HepG2 (cell line): ENCODE results near the gene CCM2. TPM values are rescaled to one million over a fixed set of nuclear protein-coding genes. Genes with fewer than 3 reads are reported as not detected.

Experiments
- BCL6 ChIP-seq: IDR thresholded peaks from 2 replicates; pipeline ENCODE4 v1.6.1; 2016; ENCODE audit warnings: missing genetic modification reagents, missing compliant biosample characterization
- ETV5 ChIP-seq: IDR thresholded peaks from 2 replicates; pipeline ENCODE4 v1.6.1; 2018; ENCODE audit warnings: missing biosample characterization, missing genetic modification reagents, inconsistent platforms, borderline replicate concordance
- GABPA ChIP-seq, 2 experiments: IDR thresholded peaks; 2 replicates each; pipeline ENCODE4 v1.6.1; 2011 to 2016; ENCODE audit warnings: low read depth in 2 of 2, low read length in 1 of 2, missing biosample characterization in 1 of 2, missing genetic modification characterization in 1 of 2
- HCFC1 ChIP-seq: fragments of 150-350 bp; IDR thresholded peaks from 2 replicates; pipeline ENCODE4 v1.6.1; 2014; ENCODE audit warnings: low read depth, low read length
- NR1H2 ChIP-seq: sonication (generic); formaldehyde crosslinking; IDR thresholded peaks from 2 replicates; pipeline ENCODE4 v1.8.1; 2022; ENCODE audit warnings: low read depth, missing genetic modification reagents, borderline replicate concordance
- PITX1 ChIP-seq: sonication (generic); formaldehyde crosslinking; IDR thresholded peaks from 2 replicates; pipeline ENCODE4 v1.5.1; 2020; ENCODE audit warnings: mild to moderate bottlenecking, missing genetic modification reagents
- POLR2G ChIP-seq: fragments of 200-400 bp; formaldehyde crosslinking; IDR thresholded peaks from 2 replicates; pipeline ENCODE4 v1.6.1; 2018; ENCODE audit warnings: mild to moderate bottlenecking, low read depth, low read length, moderate library complexity
- TEAD3 ChIP-seq: optimal IDR thresholded peaks from 2 replicates; pipeline ENCODE3; 2016; ENCODE audit warnings: borderline replicate concordance
- ZBTB1 ChIP-seq: sonication (generic); formaldehyde crosslinking; IDR thresholded peaks from 2 replicates; pipeline ENCODE4 v1.4.0; 2020; ENCODE audit warnings: missing genetic modification reagents, borderline replicate concordance
- ZNF430 ChIP-seq: sonication (generic); formaldehyde crosslinking; IDR thresholded peaks from 2 replicates; pipeline ENCODE4 v1.9.0; 2021; ENCODE audit warnings: mild to moderate bottlenecking, missing genetic modification reagents
- ZNF501 ChIP-seq: sonication (generic); formaldehyde crosslinking; IDR thresholded peaks from 2 replicates; pipeline ENCODE4 v1.5.1; 2020; ENCODE audit warnings: mild to moderate bottlenecking, moderate library complexity, missing genetic modification reagents
- ZNF564 ChIP-seq: sonication (generic); formaldehyde crosslinking; IDR thresholded peaks from 2 replicates; pipeline ENCODE4 v1.8.1; 2023; ENCODE audit warnings: mild to moderate bottlenecking, missing genetic modification reagents
- polyA plus RNA-seq, 8 experiments: library from polyadenylated mRNA; depleted of rRNA in 3 of 8; stranded (reverse) in 7 of 8; unstranded in 1 of 8; fragments of >200 nt; fragmentation: Illumina TruSeq in 4 of 8; extraction: Trizol in 4 of 8; gene quantifications; 2 replicates each; pipeline versions ENCODE4 v1.2.1 to v1.2.3, GENCODE V29; 2011 to 2016; ENCODE audit warnings: low read depth in 4 of 8, missing spikeins in 1 of 8, mixed read lengths in 1 of 8; ENCODE audit not compliant: insufficient read depth in 1 of 8
- total RNA-seq, 5 experiments: library from RNA; depleted of rRNA; stranded (reverse); fragments of >200 nt; fragmentation: Illumina TruSeq; extraction: Trizol; gene quantifications; 2 replicates each; pipeline ENCODE4 v1.2.3, GENCODE V29; 2016; ENCODE audit warnings: low read depth in 1 of 5
- TF ChIP-seq, protein P1 (sequence below): sonication (generic); formaldehyde crosslinking; IDR thresholded peaks from 2 replicates; pipeline ENCODE4 v1.4.0; 2020; ENCODE audit warnings: missing genetic modification reagents, borderline replicate concordance
- TF ChIP-seq, protein P2 (sequence below): IDR thresholded peaks from 2 replicates; pipeline ENCODE4 v1.6.1; 2018; ENCODE audit warnings: missing genetic modification reagents, mild to moderate bottlenecking, missing compliant biosample characterization
- TF ChIP-seq, protein P3 (sequence below): sonication (generic); formaldehyde crosslinking; IDR thresholded peaks from 2 replicates; pipeline ENCODE4 v1.9.0; 2021; ENCODE audit warnings: missing genetic modification reagents, borderline replicate concordance
- TF ChIP-seq, protein P4 (sequence below): sonication (generic); formaldehyde crosslinking; conservative IDR thresholded peaks from 2 replicates; pipeline ENCODE4 v1.4.0; 2020; ENCODE audit warnings: mild to moderate bottlenecking, missing genetic modification reagents, moderate library complexity

Gene CCM2
- total and polyA plus RNA-seq, 2 of the 13 experiments (the other 11 are each of a cell fraction or from before 2014, with no cell fraction given) = 13.7 to 15.8 TPM

DNA sequence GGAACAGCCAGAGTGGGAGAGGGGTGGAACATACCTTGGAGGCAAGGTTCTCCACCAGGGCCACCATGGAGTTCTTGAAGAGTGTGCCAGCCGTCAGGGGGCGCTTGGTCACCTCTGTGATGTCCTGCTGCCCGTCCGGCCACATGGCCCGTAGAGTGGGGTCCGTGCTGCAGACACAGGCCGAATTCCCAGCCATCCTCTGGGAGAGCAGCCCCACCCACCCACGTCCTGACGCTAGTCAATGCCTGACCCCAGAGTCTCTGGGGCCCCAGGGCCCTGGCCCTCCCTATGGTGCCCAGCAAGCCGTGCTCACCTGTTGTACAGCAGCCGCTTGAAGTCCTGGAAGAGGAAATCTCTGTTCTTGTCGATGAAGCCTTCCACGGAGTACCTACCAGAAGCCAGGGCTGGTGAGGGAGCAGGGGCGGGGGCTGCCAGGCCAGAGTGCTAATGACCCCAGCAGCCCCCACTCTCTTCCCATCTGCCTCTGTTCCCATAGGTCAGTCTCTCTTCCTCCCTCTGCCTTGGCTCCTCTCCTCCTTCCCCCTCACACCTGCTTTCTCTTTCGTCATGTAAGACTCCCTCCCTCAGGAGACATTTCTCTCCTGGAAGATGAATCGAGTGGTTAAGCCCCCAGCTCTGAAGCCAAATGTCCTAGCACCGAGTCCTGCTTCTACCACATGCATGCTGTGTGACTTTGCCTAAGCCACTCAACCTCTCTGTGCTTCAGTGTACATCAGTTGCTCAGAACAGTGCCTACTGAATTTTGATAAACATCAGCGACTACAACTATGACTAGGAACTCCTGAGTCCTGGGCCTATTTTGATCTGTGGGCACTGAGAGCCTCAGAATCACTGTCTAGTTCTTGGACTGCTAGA is 32.2 kb upstream of the CCM2 start (continued):
- TF ChIP-seq, protein P1, sequence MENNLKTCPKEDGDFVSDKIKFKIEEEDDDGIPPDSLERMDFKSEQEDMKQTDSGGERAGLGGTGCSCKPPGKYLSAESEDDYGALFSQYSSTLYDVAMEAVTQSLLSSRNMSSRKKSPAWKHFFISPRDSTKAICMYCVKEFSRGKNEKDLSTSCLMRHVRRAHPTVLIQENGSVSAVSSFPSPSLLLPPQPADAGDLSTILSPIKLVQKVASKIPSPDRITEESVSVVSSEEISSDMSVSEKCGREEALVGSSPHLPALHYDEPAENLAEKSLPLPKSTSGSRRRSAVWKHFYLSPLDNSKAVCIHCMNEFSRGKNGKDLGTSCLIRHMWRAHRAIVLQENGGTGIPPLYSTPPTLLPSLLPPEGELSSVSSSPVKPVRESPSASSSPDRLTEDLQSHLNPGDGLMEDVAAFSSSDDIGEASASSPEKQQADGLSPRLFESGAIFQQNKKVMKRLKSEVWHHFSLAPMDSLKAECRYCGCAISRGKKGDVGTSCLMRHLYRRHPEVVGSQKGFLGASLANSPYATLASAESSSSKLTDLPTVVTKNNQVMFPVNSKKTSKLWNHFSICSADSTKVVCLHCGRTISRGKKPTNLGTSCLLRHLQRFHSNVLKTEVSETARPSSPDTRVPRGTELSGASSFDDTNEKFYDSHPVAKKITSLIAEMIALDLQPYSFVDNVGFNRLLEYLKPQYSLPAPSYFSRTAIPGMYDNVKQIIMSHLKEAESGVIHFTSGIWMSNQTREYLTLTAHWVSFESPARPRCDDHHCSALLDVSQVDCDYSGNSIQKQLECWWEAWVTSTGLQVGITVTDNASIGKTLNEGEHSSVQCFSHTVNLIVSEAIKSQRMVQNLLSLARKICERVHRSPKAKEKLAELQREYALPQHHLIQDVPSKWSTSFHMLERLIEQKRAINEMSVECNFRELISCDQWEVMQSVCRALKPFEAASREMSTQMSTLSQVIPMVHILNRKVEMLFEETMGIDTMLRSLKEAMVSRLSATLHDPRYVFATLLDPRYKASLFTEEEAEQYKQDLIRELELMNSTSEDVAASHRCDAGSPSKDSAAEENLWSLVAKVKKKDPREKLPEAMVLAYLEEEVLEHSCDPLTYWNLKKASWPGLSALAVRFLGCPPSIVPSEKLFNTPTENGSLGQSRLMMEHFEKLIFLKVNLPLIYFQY (CRISPR knock-in tag) = no peak
- TF ChIP-seq PITX1 (CRISPR knock-in tag) = no peak
- TF ChIP-seq ETV5 (CRISPR knock-in tag) = peak; percentile 26; the same call in 1 of the 2 replicates
- no peak for TF ChIP-seq ZBTB1 (CRISPR knock-in tag)
- TF ChIP-seq NR1H2 (CRISPR knock-in tag) = no peak
- TF ChIP-seq, protein P2, sequence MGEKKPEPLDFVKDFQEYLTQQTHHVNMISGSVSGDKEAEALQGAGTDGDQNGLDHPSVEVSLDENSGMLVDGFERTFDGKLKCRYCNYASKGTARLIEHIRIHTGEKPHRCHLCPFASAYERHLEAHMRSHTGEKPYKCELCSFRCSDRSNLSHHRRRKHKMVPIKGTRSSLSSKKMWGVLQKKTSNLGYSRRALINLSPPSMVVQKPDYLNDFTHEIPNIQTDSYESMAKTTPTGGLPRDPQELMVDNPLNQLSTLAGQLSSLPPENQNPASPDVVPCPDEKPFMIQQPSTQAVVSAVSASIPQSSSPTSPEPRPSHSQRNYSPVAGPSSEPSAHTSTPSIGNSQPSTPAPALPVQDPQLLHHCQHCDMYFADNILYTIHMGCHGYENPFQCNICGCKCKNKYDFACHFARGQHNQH (CRISPR knock-in tag) = peak; percentile 27; the same call in 1 of the 2 replicates
- no peak for TF ChIP-seq BCL6 (CRISPR knock-in tag)
- TF ChIP-seq TEAD3 = peak; percentile 62
- no peak for TF ChIP-seq GABPA (IDR thresholded peaks at IDR 0.05; ENCODE audit: low read depth, low read length)
- 0 out of 2 replicates have a peak, but pooled peaks have one; percentile 19 for TF ChIP-seq GABPA (CRISPR knock-in tag; IDR thresholded peaks at IDR 0.05; ENCODE audit: low read depth)
- no peak for TF ChIP-seq POLR2G
- TF ChIP-seq ZNF430 (CRISPR knock-in tag) = no peak
- no peak for TF ChIP-seq ZNF564
- TF ChIP-seq, protein P3, sequence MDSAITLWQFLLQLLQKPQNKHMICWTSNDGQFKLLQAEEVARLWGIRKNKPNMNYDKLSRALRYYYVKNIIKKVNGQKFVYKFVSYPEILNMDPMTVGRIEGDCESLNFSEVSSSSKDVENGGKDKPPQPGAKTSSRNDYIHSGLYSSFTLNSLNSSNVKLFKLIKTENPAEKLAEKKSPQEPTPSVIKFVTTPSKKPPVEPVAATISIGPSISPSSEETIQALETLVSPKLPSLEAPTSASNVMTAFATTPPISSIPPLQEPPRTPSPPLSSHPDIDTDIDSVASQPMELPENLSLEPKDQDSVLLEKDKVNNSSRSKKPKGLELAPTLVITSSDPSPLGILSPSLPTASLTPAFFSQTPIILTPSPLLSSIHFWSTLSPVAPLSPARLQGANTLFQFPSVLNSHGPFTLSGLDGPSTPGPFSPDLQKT (CRISPR knock-in tag) = no peak
- TF ChIP-seq HCFC1 = no peak
- TF ChIP-seq ZNF501 (CRISPR knock-in tag) = peak; percentile 54; the same call in 1 of the 2 replicates
- TF ChIP-seq, protein P4, sequence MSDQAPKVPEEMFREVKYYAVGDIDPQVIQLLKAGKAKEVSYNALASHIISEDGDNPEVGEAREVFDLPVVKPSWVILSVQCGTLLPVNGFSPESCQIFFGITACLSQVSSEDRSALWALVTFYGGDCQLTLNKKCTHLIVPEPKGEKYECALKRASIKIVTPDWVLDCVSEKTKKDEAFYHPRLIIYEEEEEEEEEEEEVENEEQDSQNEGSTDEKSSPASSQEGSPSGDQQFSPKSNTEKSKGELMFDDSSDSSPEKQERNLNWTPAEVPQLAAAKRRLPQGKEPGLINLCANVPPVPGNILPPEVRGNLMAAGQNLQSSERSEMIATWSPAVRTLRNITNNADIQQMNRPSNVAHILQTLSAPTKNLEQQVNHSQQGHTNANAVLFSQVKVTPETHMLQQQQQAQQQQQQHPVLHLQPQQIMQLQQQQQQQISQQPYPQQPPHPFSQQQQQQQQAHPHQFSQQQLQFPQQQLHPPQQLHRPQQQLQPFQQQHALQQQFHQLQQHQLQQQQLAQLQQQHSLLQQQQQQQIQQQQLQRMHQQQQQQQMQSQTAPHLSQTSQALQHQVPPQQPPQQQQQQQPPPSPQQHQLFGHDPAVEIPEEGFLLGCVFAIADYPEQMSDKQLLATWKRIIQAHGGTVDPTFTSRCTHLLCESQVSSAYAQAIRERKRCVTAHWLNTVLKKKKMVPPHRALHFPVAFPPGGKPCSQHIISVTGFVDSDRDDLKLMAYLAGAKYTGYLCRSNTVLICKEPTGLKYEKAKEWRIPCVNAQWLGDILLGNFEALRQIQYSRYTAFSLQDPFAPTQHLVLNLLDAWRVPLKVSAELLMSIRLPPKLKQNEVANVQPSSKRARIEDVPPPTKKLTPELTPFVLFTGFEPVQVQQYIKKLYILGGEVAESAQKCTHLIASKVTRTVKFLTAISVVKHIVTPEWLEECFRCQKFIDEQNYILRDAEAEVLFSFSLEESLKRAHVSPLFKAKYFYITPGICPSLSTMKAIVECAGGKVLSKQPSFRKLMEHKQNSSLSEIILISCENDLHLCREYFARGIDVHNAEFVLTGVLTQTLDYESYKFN (CRISPR knock-in tag) = no peak
